BLaER1 treated with 17β-estradiol and CSF1 and Interleukin-3, amounts not matched to agents 10 nM and 100 nM (cell line): Measurements from ENCODE around the gene RPL34.

Source experiments
- H3K27ac ChIP-seq, 11 experiments: shearing (Covaris generic); formaldehyde crosslinking; 2 replicates each; pipeline ENCODE4 v1.8.1; 2022
- H3K27me3 ChIP-seq, 11 experiments: shearing (Covaris generic); formaldehyde crosslinking; 2 replicates each; pipeline ENCODE4 v1.8.1; 2022
- H3K36me3 ChIP-seq, 11 experiments: shearing (Covaris generic); formaldehyde crosslinking; 2 replicates each; pipeline ENCODE4 v1.8.1; 2022
- H3K4me1 ChIP-seq, 10 experiments: shearing (Covaris generic); formaldehyde crosslinking; 2 replicates each; pipeline ENCODE4 v1.8.1; 2022
- H3K4me2 ChIP-seq, 11 experiments: shearing (Covaris generic); formaldehyde crosslinking; 2 replicates each; pipeline ENCODE4 v1.8.1; 2022
- H3K4me3 ChIP-seq, 10 experiments: shearing (Covaris generic); formaldehyde crosslinking; 2 replicates each; pipeline ENCODE4 v1.8.1; 2022
- H3K9ac ChIP-seq, 11 experiments: shearing (Covaris generic); formaldehyde crosslinking; 2 replicates each; pipeline ENCODE4 v1.8.1; 2022
- H3K9me3 ChIP-seq, 11 experiments: shearing (Covaris generic); formaldehyde crosslinking; replicated peaks in 1 of 11; 2 replicates each; pipeline ENCODE4 v1.8.1; 2022
- H4K20me1 ChIP-seq, 11 experiments: shearing (Covaris generic); formaldehyde crosslinking; 2 replicates each; pipeline ENCODE4 v1.8.1; 2022
- Cebpa-rat ChIP-seq, 11 experiments: shearing (Covaris generic); IDR thresholded peaks; 2 replicates each; pipeline ENCODE4 v1.8.1; 2022

The RPL34 gene

GRCh38 chr4:108637856-108638255 is 17.5 kb downstream of the RPL34 start:
- TF ChIP-seq Cebpa-rat (IDR thresholded peaks at IDR 0.05), result no peak
- peaks cover 0 to 17% (median 0%) of the 10 kb centered on the region in 11 experiments; a peak in 9 of 22 replicates for H4K20me1 ChIP-seq
- no peak overlapping the region; a peak in 1 of 22 replicates for H3K9ac ChIP-seq
- no peaks in the 10 kb centered on the region for H3K27me3 ChIP-seq
- H3K4me2 ChIP-seq, result no peak overlapping the region
- no peak overlapping the region for H3K4me3 ChIP-seq
- no peak overlapping the region for H3K27ac ChIP-seq
- no peaks in the 10 kb centered on the region for H3K9me3 ChIP-seq
- H3K36me3 ChIP-seq, result peaks cover 26 to 67% (median 35%) of the 10 kb centered on the region in 11 experiments
- H3K4me1 ChIP-seq, result peaks cover 0 to 8% (median 0%) of the 10 kb centered on the region in 10 experiments; a peak in 2 of 20 replicates

GRCh38 chr4:108644237-108644636 is 23.9 kb downstream of the RPL34 start:
- H3K27me3 ChIP-seq, result no peaks in the 10 kb centered on the region
- H3K4me3 ChIP-seq, result no peak overlapping the region
- no peak for TF ChIP-seq Cebpa-rat (IDR thresholded peaks at IDR 0.05)

GRCh38 chr4:108646706-108647105 is 26.3 kb downstream of the RPL34 start:
- peaks cover 3 to 11% (median 8%) of the 10 kb centered on the region in 10 experiments; a peak in 18 of 20 replicates for H3K4me1 ChIP-seq
- no peaks in the 10 kb centered on the region for H3K27me3 ChIP-seq
- no peak for TF ChIP-seq Cebpa-rat (IDR thresholded peaks at IDR 0.05)
- 0 out of 22 replicates have a peak, but pooled peaks cover 0 to 11% (median 0%) of the 10 kb centered on the region in 11 experiments for H3K36me3 ChIP-seq
- no peak overlapping the region for H3K9ac ChIP-seq
- H4K20me1 ChIP-seq, result peaks cover 0 to 3% (median 0%) of the 10 kb centered on the region in 11 experiments; a peak in 3 of 22 replicates
- H3K9me3 ChIP-seq, result no peaks in the 10 kb centered on the region
- no peak overlapping the region for H3K27ac ChIP-seq
- H3K4me3 ChIP-seq, result no peak overlapping the region
- no peak overlapping the region for H3K4me2 ChIP-seq

More at GRCh38 chr4:108644237-108644636, 23.9 kb downstream of the RPL34 start:
- H3K9ac ChIP-seq, result no peak overlapping the region
- H3K36me3 ChIP-seq, result 0 out of 22 replicates have a peak, but pooled peaks cover 0 to 23% (median 2%) of the 10 kb centered on the region in 11 experiments
- peaks cover 0 to 8% (median 0%) of the 10 kb centered on the region in 10 experiments; a peak in 3 of 20 replicates for H3K4me1 ChIP-seq
- no peaks in the 10 kb centered on the region for H4K20me1 ChIP-seq
- no peak overlapping the region for H3K4me2 ChIP-seq
- H3K9me3 ChIP-seq, result no peaks in the 10 kb centered on the region
- H3K27ac ChIP-seq, result no peak overlapping the region

DNA sequence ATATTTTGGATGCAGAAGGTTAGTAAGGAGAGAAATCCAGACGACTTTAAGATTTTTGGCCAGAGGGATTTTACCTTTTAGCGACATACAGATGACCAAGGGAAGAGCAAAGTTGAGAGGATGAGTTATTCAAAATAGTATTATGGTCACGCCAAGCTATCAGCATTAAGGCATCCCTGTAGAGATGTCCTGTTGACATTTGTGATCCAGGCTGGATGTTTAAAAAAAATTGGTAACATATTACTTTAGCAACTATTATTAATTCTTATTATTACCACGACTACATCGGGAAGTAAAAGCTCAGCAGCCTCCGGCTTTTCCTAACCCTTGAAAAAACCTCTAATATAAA is 29.5 kb downstream of the RPL34 start:
- no peaks in the 10 kb centered on the region for H3K9me3 ChIP-seq
- peak overlapping the region; percentile 72 to 90 (median 81) for H3K4me2 ChIP-seq
- peaks cover 7 to 27% (median 21%) of the 10 kb centered on the region in 11 experiments; a peak in 18 of 22 replicates for H3K36me3 ChIP-seq
- H3K4me3 ChIP-seq, result peak overlapping the region; percentile 81 to 97 (median 90)
- H3K4me1 ChIP-seq, result peaks cover 12 to 24% (median 16%) of the 10 kb centered on the region in 10 experiments; a peak in 18 of 20 replicates
- H3K27ac ChIP-seq, result peak overlapping the region; percentile 88 to 96 (median 92); a peak in 19 of 22 replicates
- peak overlapping the region; percentile 90 to 97 (median 95); a peak in 21 of 22 replicates for H3K9ac ChIP-seq
- H4K20me1 ChIP-seq, result peaks cover 0 to 33% (median 13%) of the 10 kb centered on the region in 11 experiments; a peak in 11 of 22 replicates
- TF ChIP-seq Cebpa-rat (IDR thresholded peaks at IDR 0.05), result no peak
- H3K27me3 ChIP-seq, result no peaks in the 10 kb centered on the region

DNA sequence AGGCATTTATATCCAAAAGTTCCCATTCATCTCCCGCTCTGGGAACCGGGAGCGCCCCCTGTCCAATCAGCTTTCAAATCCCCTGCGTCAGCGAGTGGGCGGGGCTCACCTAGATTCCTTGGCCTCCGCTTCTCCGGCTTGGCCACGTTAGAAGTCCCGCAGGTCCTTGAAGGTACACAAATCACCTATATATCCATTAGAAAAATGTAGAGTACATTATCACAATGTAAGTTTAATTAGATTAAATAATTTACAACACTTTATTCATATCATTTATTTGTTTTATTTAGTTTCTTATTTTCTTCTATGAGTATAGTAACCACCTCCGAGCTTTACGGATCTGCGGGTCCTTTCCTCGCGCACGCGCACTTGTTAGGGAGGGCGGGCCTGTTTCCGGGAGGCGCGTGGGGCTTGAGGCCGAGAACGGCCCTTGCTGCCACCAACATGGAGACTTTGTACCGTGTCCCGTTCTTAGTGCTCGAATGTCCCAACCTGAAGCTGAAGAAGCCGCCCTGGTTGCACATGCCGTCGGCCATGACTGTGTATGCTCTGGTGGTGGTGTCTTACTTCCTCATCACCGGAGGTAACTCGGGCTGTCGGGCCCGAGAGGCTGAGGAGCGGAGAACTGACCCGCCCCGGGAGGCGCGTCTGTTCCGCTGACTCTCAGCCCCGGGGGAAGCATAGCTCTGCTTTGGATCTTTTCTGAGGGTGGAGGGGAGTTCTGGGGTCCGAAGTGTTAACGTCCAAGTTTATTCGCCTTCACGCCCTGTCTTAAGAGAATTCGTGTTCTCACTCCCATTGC is 30.0 kb downstream of the RPL34 start, which contains the start of gene OSTC:
OSTC (plus strand) TSS at position 388 of the 802 bp plus-strand sequence; CDS start at position 445, 57 bp downstream.
- H3K4me1 ChIP-seq, result peaks cover 12 to 24% (median 16%) of the 10 kb centered on the region in 10 experiments; a peak in 18 of 20 replicates
- H3K4me3 ChIP-seq, result peak within 1 kb of the TSS; percentile 81 to 97 (median 90)
- H3K36me3 ChIP-seq, result peaks cover 9 to 31% (median 27%) of the 10 kb centered on the region in 11 experiments; a peak in 19 of 22 replicates
- peaks cover 0 to 38% (median 13%) of the 10 kb centered on the region in 11 experiments; a peak in 11 of 22 replicates for H4K20me1 ChIP-seq
- peak within 1 kb of the TSS; percentile 90 to 97 (median 95) for H3K9ac ChIP-seq
- no peaks in the 10 kb centered on the region for H3K27me3 ChIP-seq
- H3K9me3 ChIP-seq, result no peaks in the 10 kb centered on the region
- no peak for TF ChIP-seq Cebpa-rat (IDR thresholded peaks at IDR 0.05)
- peak within 1 kb of the TSS; percentile 72 to 90 (median 83) for H3K4me2 ChIP-seq
- H3K27ac ChIP-seq, result peak within 1 kb of the TSS; percentile 88 to 96 (median 92)

GRCh38 chr4:108651014-108651791 is 30.8 kb downstream of the RPL34 start:
- no peaks in the 10 kb centered on the region for H3K9me3 ChIP-seq
- H3K36me3 ChIP-seq, result peaks cover 17 to 39% (median 35%) of the 10 kb centered on the region in 11 experiments; a peak in 21 of 22 replicates
- no peaks in the 10 kb centered on the region for H3K27me3 ChIP-seq
- H3K4me3 ChIP-seq, result peak overlapping the region; percentile 81 to 97 (median 90)
- TF ChIP-seq Cebpa-rat (IDR thresholded peaks at IDR 0.05), result no peak
- peaks cover 12 to 24% (median 16%) of the 10 kb centered on the region in 10 experiments; a peak in 18 of 20 replicates for H3K4me1 ChIP-seq
- H3K27ac ChIP-seq, result peak overlapping the region; percentile 88 to 96 (median 92)
- H3K9ac ChIP-seq, result peak overlapping the region; percentile 90 to 97 (median 95)
- H4K20me1 ChIP-seq, result peaks cover 0 to 46% (median 13%) of the 10 kb centered on the region in 11 experiments; a peak in 11 of 22 replicates
- H3K4me2 ChIP-seq, result peak overlapping the region; percentile 72 to 90 (median 83)

GRCh38 chr4:108662629-108663028 is 42.3 kb downstream of the RPL34 start:
- Histone ChIP-seq H3K4me3 (no peak overlapping the region), H3K4me2 (no peak overlapping the region), H3K9me3 (no peaks in the 10 kb centered on the region), H3K4me1 (no peaks in the 10 kb centered on the region), H3K27ac (no peak overlapping the region), H3K27me3 (no peaks in the 10 kb centered on the region), H3K36me3 (peaks cover 88 to 100% (median 94%) of the 10 kb centered on the region in 11 experiments), H3K9ac (no peak overlapping the region), H4K20me1 (peaks cover 0 to 22% (median 5%) of the 10 kb centered on the region in 11 experiments; a peak in 9 of 22 replicates)
- TF ChIP-seq Cebpa-rat (IDR thresholded peaks at IDR 0.05), result no peak

- no peak overlapping the region for H3K4me3 ChIP-seq
- H3K9ac ChIP-seq, result no peak overlapping the region
- peaks cover 27 to 80% (median 51%) of the 10 kb centered on the region in 11 experiments; a peak in 21 of 22 replicates for H3K36me3 ChIP-seq
- TF ChIP-seq Cebpa-rat (IDR thresholded peaks at IDR 0.05), result no peak
- no peak overlapping the region for H3K4me2 ChIP-seq
- H3K4me1 ChIP-seq, result no peaks in the 10 kb centered on the region
- no peaks in the 10 kb centered on the region for H3K27me3 ChIP-seq
- H3K27ac ChIP-seq, result no peak overlapping the region
- no peaks in the 10 kb centered on the region for H4K20me1 ChIP-seq
- no peaks in the 10 kb centered on the region for H3K9me3 ChIP-seq
These were observed 54.1 kb downstream of the RPL34 start for GRCh38 chr4:108674356-108674977.
